Liver (tissue), 9 donors: ENCODE measurements around the gene TTC22. TPM values are rescaled to one million over a fixed set of nuclear protein-coding genes. Genes with fewer than 3 reads are reported as not detected.
"Not testable (repeated sequence)": the region's sequence is repeated elsewhere in the genome, so short reads cannot be mapped to it uniquely, and the experiment has no call there.

Experiments used
- DNase-seq: peaks from one replicate; pipeline ENCODE4 v3.0.0-alpha.2; 2017; ENCODE audit warnings: low spot score
- H3K27ac ChIP-seq, 2 donors: one replicate each; pipeline ENCODE4 v1.7.0; 2013; ENCODE audit warnings: inconsistent platforms in 2 of 2, low read length in 2 of 2, control low read depth in 1 of 2, low read depth in 1 of 2, mild to moderate bottlenecking in 1 of 2
- H3K27me3 ChIP-seq, 4 donors: one replicate each; pipeline versions ENCODE4 v1.6.1 to v1.7.0; 2013; ENCODE audit warnings: low read length in 3 of 4, inconsistent platforms in 1 of 4, mild to moderate bottlenecking in 1 of 4, moderate library complexity in 1 of 4; ENCODE audit not compliant: control insufficient read depth in 4 of 4, insufficient read depth in 4 of 4
- H3K36me3 ChIP-seq, 4 donors: one replicate each; pipeline versions ENCODE4 v1.6.1 to v1.7.0; 2013; ENCODE audit warnings: low read length in 3 of 4, mild to moderate bottlenecking in 3 of 4, low read depth in 1 of 4, moderate library complexity in 1 of 4; ENCODE audit not compliant: control insufficient read depth in 4 of 4, insufficient read depth in 3 of 4
- H3K4me1 ChIP-seq, 4 donors: one replicate each; pipeline versions ENCODE4 v1.6.1 to v1.7.0; 2013; ENCODE audit warnings: low read length in 3 of 4, mild to moderate bottlenecking in 3 of 4, moderate library complexity in 1 of 4; ENCODE audit not compliant: control insufficient read depth in 4 of 4, insufficient read depth in 4 of 4
- H3K4me3 ChIP-seq, 3 donors: one replicate each; pipeline versions ENCODE4 v1.6.1 to v1.7.0; 2013; ENCODE audit warnings: low read length in 3 of 3, control low read depth in 1 of 3, low read depth in 1 of 3, mild to moderate bottlenecking in 1 of 3
- H3K9ac ChIP-seq, 2 donors: one replicate each; pipeline ENCODE4 v1.7.0; 2013; ENCODE audit warnings: low read length in 2 of 2, mild to moderate bottlenecking in 2 of 2, moderate library complexity in 2 of 2, control low read depth in 1 of 2, low read depth in 1 of 2
- H3K9me3 ChIP-seq, 4 donors: one replicate each; pipeline versions ENCODE4 v1.6.1 to v1.7.0; 2013; ENCODE audit warnings: low read length in 3 of 4; ENCODE audit not compliant: control insufficient read depth in 4 of 4
- CTCF ChIP-seq: fragments of 150-350 bp; IDR thresholded peaks from 2 replicates; pipeline ENCODE4 v1.5.1; 2017; ENCODE audit warnings: improper control_type of control experiment, low read depth, low read length; ENCODE audit not compliant: missing input control
- EGR1 ChIP-seq, 2 donors: IDR thresholded peaks; 2 replicates each; pipeline ENCODE4 v1.6.1; 2016 to 2018; ENCODE audit warnings: antibody characterized with exemption in 2 of 2, low read depth in 2 of 2
- FOXA1 ChIP-seq: IDR thresholded peaks from 2 replicates; pipeline ENCODE4 v1.6.1; 2016; ENCODE audit warnings: antibody characterized with exemption
- FOXA2 ChIP-seq: IDR thresholded peaks from 2 replicates; pipeline ENCODE4 v1.6.1; 2016; ENCODE audit warnings: antibody characterized with exemption
- GABPA ChIP-seq, 2 donors: IDR thresholded peaks in 1 of 2; conservative IDR thresholded peaks in 1 of 2; 2 replicates each; pipeline ENCODE4 v1.6.1; 2016; ENCODE audit warnings: antibody characterized with exemption in 2 of 2, mild to moderate bottlenecking in 1 of 2, moderate library complexity in 1 of 2
- NR2F2 ChIP-seq: IDR thresholded peaks from 2 replicates; pipeline ENCODE4 v1.6.1; 2016; ENCODE audit warnings: antibody characterized with exemption
- RXRA ChIP-seq, 2 donors: IDR thresholded peaks; 2 replicates each; pipeline ENCODE4 v1.6.1; 2017 to 2018; ENCODE audit warnings: antibody characterized with exemption in 2 of 2, mild to moderate bottlenecking in 1 of 2
- SP1 ChIP-seq: IDR thresholded peaks from 2 replicates; pipeline ENCODE4 v1.6.1; 2018; ENCODE audit warnings: antibody characterized with exemption, mild to moderate bottlenecking
- YY1 ChIP-seq: IDR thresholded peaks from 2 replicates; pipeline ENCODE4 v1.6.1; 2016; ENCODE audit warnings: antibody characterized with exemption, mild to moderate bottlenecking
- WGBS: extraction: QIAGEN DNeasy Blood & Tissue Kit; methylation state at CpG from one replicate; pipeline ENCODE4 v1.1.7; 2013; 5-methylcytosine and 5-hydroxymethylcytosine counted together
- polyA plus RNA-seq, 2 donors: library from polyadenylated mRNA; stranded (reverse) in 1 of 2; unstranded in 1 of 2; fragments of 200-250 nt in 1 of 2; fragments of >200 nt in 1 of 2; fragmentation: Nextera tagmentation in 1 of 2; extraction: Ambion mirVana in 1 of 2; gene quantifications; one replicate each; pipeline versions ENCODE4 v1.2.1 to v1.2.3, GENCODE V29; 2013 to 2015
- total RNA-seq, 2 donors: library from RNA; depleted of rRNA; stranded (reverse); fragments of >200 nt; gene quantifications; one replicate each; pipeline ENCODE4 v1.2.3, GENCODE V29; 2014
- donor health status: healthy.
- donor health status: healthy.
- donor health status: healthy.
- donor health status: healthy.
- donor health status: healthy.

The TTC22 gene
- total and polyA plus RNA-seq, 4 donors: 0.96 to 3.5 (median 2.3) TPM

GRCh38 chr1:54777011-54777410 is 24.1 kb downstream of the TTC22 start (continued):
- no peak for TF ChIP-seq GABPA (IDR thresholded peaks at IDR 0.05 in 1 of 2, conservative IDR thresholded peaks at IDR 0.05 in 1 of 2)
- no peak for TF ChIP-seq EGR1 (IDR thresholded peaks at IDR 0.05; ENCODE audit: low read depth in 2 of 2)
- no peak for TF ChIP-seq NR2F2

GRCh38 chr1:54775828-54776721 is 25.0 kb downstream of the TTC22 start:
- 83% methylated on average over 16 of the region's 16 CpGs for WGBS
- not testable (repeated sequence) for H3K9ac ChIP-seq

GRCh38 chr1:54774820-54775498 is 26.2 kb downstream of the TTC22 start:
- no peak for DNase-seq
- no peaks in the 10 kb centered on the region for H3K36me3 ChIP-seq
- no peaks in the 10 kb centered on the region for H3K9me3 ChIP-seq
- TF ChIP-seq NR2F2 (no peak), YY1 (no peak), RXRA (IDR thresholded peaks at IDR 0.05) (no peak), FOXA1 (no peak), FOXA2 (no peak), EGR1 (IDR thresholded peaks at IDR 0.05; ENCODE audit: low read depth in 2 of 2) (no peak)
- no peak overlapping the region for H3K9ac ChIP-seq
- H3K4me3 ChIP-seq: no peak overlapping the region
- H3K27ac ChIP-seq: no peak overlapping the region
- no peaks in the 10 kb centered on the region for H3K27me3 ChIP-seq
- WGBS: 79% methylated on average over 15 of the region's 15 CpGs
- peaks cover 0 to 4% (median 0%) of the 10 kb centered on the region in 4 donors for H3K4me1 ChIP-seq

More at GRCh38 chr1:54775828-54776721, 25.0 kb downstream of the TTC22 start:
- H3K27ac ChIP-seq, H3K27me3 ChIP-seq, DNase-seq, H3K36me3 ChIP-seq, H3K4me1 ChIP-seq, H3K4me3 ChIP-seq, H3K9me3 ChIP-seq: not testable (repeated sequence)

- no peak overlapping the region for H3K27ac ChIP-seq
- no peak for DNase-seq
- peaks cover 0 to 4% (median 0%) of the 10 kb centered on the region in 4 donors for H3K4me1 ChIP-seq
- no peaks in the 10 kb centered on the region for H3K36me3 ChIP-seq
- 88% methylated on average over 2 of the region's 2 CpGs for WGBS
- H3K27me3 ChIP-seq: no peaks in the 10 kb centered on the region
- H3K4me3 ChIP-seq: no peak overlapping the region
- no peaks in the 10 kb centered on the region for H3K9me3 ChIP-seq
- TF ChIP-seq CTCF (no peak), FOXA1 (no peak), NR2F2 (no peak), SP1 (no peak)
- no peak overlapping the region for H3K9ac ChIP-seq
Observed at GRCh38 chr1:54772951-54773350, 28.2 kb downstream of the TTC22 start.
